ENCODE results near the gene UNC5A. TPM values are rescaled to one million over a fixed set of nuclear protein-coding genes. Genes with fewer than 3 reads are reported as not detected.

Gene UNC5A
- total and polyA plus RNA-seq, 9 of the 15 experiments (the other 6 are each of a cell fraction or from before 2014, with no cell fraction given) = not detected

DNA sequence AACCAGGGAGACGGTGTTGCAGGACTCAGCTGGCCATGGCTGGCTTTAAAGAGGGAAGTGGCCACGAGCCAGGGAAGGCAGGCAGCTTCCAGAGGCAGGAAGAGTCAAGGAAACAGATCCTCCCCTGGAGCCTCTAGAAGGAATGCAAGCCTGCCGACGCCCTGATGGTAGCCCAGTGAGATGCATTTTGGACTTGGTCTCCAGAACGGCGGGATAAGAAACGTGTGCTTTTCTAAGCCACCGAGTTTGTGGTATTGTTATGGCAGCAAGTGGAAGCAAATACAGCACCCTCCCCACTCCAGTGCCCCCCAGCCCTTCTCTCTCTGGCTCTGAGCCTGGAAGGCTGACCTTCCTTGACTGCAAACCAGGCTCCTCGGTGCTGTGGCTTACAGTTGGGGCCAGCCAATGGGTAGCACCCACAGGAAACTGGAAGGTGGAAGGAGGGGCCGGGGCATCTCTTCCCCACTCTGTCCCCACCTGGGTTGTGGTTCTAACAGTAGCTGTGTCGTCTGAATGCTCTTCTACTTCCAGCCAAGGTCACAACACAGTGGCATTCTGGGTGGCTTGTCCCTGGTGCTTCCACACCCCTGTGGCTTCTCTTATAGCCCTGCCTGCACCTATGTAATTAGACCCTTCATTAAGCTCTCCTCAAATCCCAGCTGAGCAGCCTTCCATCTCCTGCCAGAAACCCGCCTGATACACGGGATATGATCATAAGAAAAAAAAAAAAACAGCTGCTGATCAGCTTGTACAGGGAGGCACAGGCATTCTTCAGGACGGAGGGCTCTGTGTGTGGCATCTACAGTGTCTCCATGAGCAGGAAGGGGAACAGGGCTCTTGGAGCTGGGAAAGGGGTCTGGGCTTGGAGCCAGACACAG lies 29.9 kb upstream of the UNC5A start:
- no peak overlapping the region for H2AFZ ChIP-seq (ENCODE audit: low read depth, low read length)
- ATAC-seq (no peak), FAIRE-seq (no peak), DNase-seq (ENCODE audit: extremely low read depth in 1 of 4, low spot score in 3 of 4) (no peak)
- WGBS (ENCODE audit: insufficient coverage, low coverage, missing lambda C conversion rate) = 0% methylated on average over 14 of the region's 14 CpGs
- no peaks in the 10 kb centered on the region for H3K9me1 ChIP-seq (ENCODE audit: control insufficient read depth, insufficient read depth, low read length)
- BruUV-seq (replicated peaks) = no TSS peak
- H3K9me3 ChIP-seq (replicated peaks; ENCODE audit: control insufficient read depth, insufficient read depth, low read depth, low read length) = no peaks in the 10 kb centered on the region
- no peak overlapping the region for H3K27ac ChIP-seq (ENCODE audit: extremely low read depth, low read depth, low read length)
- peaks cover 44 to 85% of the 10 kb centered on the region in 2 experiments for H3K27me3 ChIP-seq (ENCODE audit: control insufficient read depth in 2 of 2, insufficient read depth in 2 of 2, low read length in 2 of 2)
- H3K79me2 ChIP-seq (ENCODE audit: control insufficient read depth, insufficient read depth, low read length) = no peaks in the 10 kb centered on the region
- in situ Hi-C loops (cut with MboI) = no loop called here
- no peaks in the 10 kb centered on the region for H3K4me1 ChIP-seq (replicated peaks in 1 of 2; ENCODE audit: control insufficient read depth in 2 of 2, insufficient read depth in 2 of 2, low read length in 2 of 2)
- no peak overlapping the region for H3K4me2 ChIP-seq (ENCODE audit: insufficient read depth, low read length)
- no peak overlapping the region for H3K4me3 ChIP-seq
- H3K36me3 ChIP-seq (ENCODE audit: control insufficient read depth, insufficient read depth, low read length) = no peaks in the 10 kb centered on the region
- POLR2A ChIA-PET = interaction anchor here (0.6 to 0.7 kb wide), 3 partner anchors 44 to 364 kb away, joined by 3 to 4 read pairs (median 3); no protein-coding TSS in a partner anchor
- CTCF ChIA-PET (ENCODE audit: low intra/inter-chr PET ratio) = no interaction called here
- intact Hi-C loops (cut with micrococcal nuclease) = no loop called here
- 0 out of 2 replicates have a peak, but pooled peaks cover 8% of the 10 kb centered on the region for H4K20me1 ChIP-seq (replicated peaks; ENCODE audit: control insufficient read depth, insufficient read depth, low read length)
- no peak overlapping the region for H3K9ac ChIP-seq (ENCODE audit: insufficient read depth in 1 of 2, low read depth in 2 of 2, low read length in 2 of 2)
- TF ChIP-seq CBX1 (IDR thresholded peaks at IDR 0.05; ENCODE audit: low read depth) (no peak), XRCC5 (IDR thresholded peaks at IDR 0.05; ENCODE audit: low read depth, low read length) (no peak), ZNF408 (CRISPR knock-in tag; IDR thresholded peaks at IDR 0.05; ENCODE audit: low read depth) (no peak), ZNF79 (CRISPR knock-in tag; IDR thresholded peaks at IDR 0.05; ENCODE audit: low read depth) (no peak), ZFP30 (CRISPR knock-in tag; IDR thresholded peaks at IDR 0.05; ENCODE audit: borderline replicate concordance) (no peak), DLX4 (CRISPR knock-in tag; IDR thresholded peaks at IDR 0.05) (no peak), TEAD2 (tag; IDR thresholded peaks at IDR 0.05) (no peak)
- TF ChIP-seq, protein P1, sequence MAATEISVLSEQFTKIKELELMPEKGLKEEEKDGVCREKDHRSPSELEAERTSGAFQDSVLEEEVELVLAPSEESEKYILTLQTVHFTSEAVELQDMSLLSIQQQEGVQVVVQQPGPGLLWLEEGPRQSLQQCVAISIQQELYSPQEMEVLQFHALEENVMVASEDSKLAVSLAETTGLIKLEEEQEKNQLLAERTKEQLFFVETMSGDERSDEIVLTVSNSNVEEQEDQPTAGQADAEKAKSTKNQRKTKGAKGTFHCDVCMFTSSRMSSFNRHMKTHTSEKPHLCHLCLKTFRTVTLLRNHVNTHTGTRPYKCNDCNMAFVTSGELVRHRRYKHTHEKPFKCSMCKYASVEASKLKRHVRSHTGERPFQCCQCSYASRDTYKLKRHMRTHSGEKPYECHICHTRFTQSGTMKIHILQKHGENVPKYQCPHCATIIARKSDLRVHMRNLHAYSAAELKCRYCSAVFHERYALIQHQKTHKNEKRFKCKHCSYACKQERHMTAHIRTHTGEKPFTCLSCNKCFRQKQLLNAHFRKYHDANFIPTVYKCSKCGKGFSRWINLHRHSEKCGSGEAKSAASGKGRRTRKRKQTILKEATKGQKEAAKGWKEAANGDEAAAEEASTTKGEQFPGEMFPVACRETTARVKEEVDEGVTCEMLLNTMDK (IDR thresholded peaks at IDR 0.05; ENCODE audit: borderline replicate concordance, insufficient read depth, low read depth, low read length, poor library complexity, severe bottlenecking) = no peak
- TF ChIP-seq, protein P2, sequence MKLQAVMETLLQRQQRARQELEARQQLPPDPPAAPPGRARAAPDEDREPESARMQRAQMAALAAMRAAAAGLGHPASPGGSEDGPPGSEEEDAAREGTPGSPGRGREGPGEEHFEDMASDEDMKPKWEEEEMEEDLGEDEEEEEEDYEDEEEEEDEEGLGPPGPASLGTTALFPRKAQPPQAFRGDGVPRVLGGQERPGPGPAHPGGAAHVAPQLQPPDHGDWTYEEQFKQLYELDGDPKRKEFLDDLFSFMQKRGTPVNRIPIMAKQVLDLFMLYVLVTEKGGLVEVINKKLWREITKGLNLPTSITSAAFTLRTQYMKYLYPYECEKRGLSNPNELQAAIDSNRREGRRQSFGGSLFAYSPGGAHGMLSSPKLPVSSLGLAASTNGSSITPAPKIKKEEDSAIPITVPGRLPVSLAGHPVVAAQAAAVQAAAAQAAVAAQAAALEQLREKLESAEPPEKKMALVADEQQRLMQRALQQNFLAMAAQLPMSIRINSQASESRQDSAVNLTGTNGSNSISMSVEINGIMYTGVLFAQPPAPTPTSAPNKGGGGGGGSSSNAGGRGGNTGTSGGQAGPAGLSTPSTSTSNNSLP (IDR thresholded peaks at IDR 0.05; ENCODE audit: borderline replicate concordance, low read depth, low read length) = no peak
- TF ChIP-seq, protein P3, sequence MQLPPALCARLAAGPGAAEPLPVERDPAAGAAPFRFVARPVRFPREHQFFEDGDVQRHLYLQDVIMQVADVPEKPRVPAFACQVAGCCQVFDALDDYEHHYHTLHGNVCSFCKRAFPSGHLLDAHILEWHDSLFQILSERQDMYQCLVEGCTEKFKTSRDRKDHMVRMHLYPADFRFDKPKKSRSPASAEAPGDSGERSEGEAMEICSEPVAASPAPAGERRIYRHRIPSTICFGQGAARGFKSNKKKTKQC (CRISPR knock-in tag; IDR thresholded peaks at IDR 0.05) = no peak
